A549 (cell line): ENCODE measurements around the gene PDE4D. TPM values are rescaled to one million over a fixed set of nuclear protein-coding genes. Genes with fewer than 3 reads are reported as not detected.

Experiments
- ATAC-seq, 2 experiments: fragments of 200-7000 bp in 1 of 2; fragments of >200 bp in 1 of 2; cut with Nextera tagmentation in 1 of 2; cut with Tn5 transposase in 1 of 2; 3 replicates each; pipeline versions ENCODE4 v1.8.0 to v1.9.1; 2018 to 2020; ENCODE audit warnings: mild to moderate bottlenecking in 1 of 2, moderate library complexity in 1 of 2
- CTCF ChIA-PET: fragments of 300-600 bp; sonication (Branson Sonifier 250); formaldehyde crosslinking; extraction: SDS; loops from one replicate; lab custom pipeline; 2021; ENCODE audit warnings: antibody characterized with exemption, inconsistent platforms; lab: Yijun Ruan, JAX
- POLR2A ChIA-PET: fragments of 350-600 bp; formaldehyde crosslinking; extraction: SDS; loops from one replicate; lab custom pipeline; 2021; ENCODE audit warnings: antibody characterized with exemption, inconsistent platforms; lab: Yijun Ruan, JAX
- DNase-seq, 2 experiments: peaks; one replicate each; pipeline versions ENCODE4 v3.0.0 to v3.0.0-alpha.2; 2011 to 2016; ENCODE audit warnings: low read depth in 1 of 2, low spot score in 1 of 2
- FAIRE-seq: peaks from 2 replicates; lab custom pipeline; 2011; peaks lifted over from hg19 to GRCh38; lab: Jason Lieb, UNC
- H3K27ac ChIP-seq, 2 experiments: fragments of >200 bp; sonication (Bioruptor Twin); formaldehyde crosslinking; 3 replicates each; pipeline ENCODE4 v1.5.1; 2016 to 2017
- H3K4me1 ChIP-seq: fragments of >200 bp; sonication (Bioruptor Twin); formaldehyde crosslinking; 3 replicates; pipeline ENCODE4 v1.6.1; 2016
- H3K4me2 ChIP-seq: fragments of >200 bp; sonication (Bioruptor Twin); formaldehyde crosslinking; 3 replicates; pipeline ENCODE4 v1.6.1; 2016
- H3K4me3 ChIP-seq: fragments of >200 bp; sonication (Bioruptor Twin); formaldehyde crosslinking; 3 replicates; pipeline ENCODE4 v1.5.1; 2016
- H3K9me3 ChIP-seq: fragments of >200 bp; sonication (Bioruptor Twin); formaldehyde crosslinking; 3 replicates; pipeline ENCODE4 v1.6.1; 2016
- CBX2 ChIP-seq: fragments of 200-600 bp; sonication (generic); IDR thresholded peaks from 2 replicates; pipeline ENCODE4 v1.6.1; 2016; ENCODE audit warnings: low read depth, mild to moderate bottlenecking, borderline replicate concordance
- CBX8 ChIP-seq: fragments of 200-600 bp; sonication (generic); IDR thresholded peaks from 2 replicates; pipeline ENCODE4 v1.6.1; 2016
- EHMT2 ChIP-seq: fragments of 200-600 bp; sonication (generic); IDR thresholded peaks from 2 replicates; pipeline ENCODE4 v1.6.1; 2016; ENCODE audit warnings: antibody characterized with exemption, low read depth, mild to moderate bottlenecking, moderate library complexity
- HOXA7 ChIP-seq: fragments of 250-450 bp; sonication (Bioruptor Pico); IDR thresholded peaks from 2 replicates; pipeline ENCODE4 v1.5.0; 2020; ENCODE audit warnings: mild to moderate bottlenecking, moderate library complexity
- HOXB5 ChIP-seq: fragments of 250-450 bp; sonication (Bioruptor Pico); IDR thresholded peaks from 2 replicates; pipeline ENCODE4 v1.5.0; 2020; ENCODE audit warnings: mild to moderate bottlenecking, moderate library complexity
- JUNB ChIP-seq: fragments of >200 bp; sonication (Bioruptor Twin); formaldehyde crosslinking; IDR thresholded peaks from 2 replicates; pipeline ENCODE4 v1.6.1; 2016
- MAFK ChIP-seq: fragments of 450-650 bp; IDR thresholded peaks from 2 replicates; pipeline ENCODE4 v1.6.1; 2014; ENCODE audit not compliant: partially characterized antibody
- NFE2L2 ChIP-seq: fragments of 150-350 bp; conservative IDR thresholded peaks from 2 replicates; pipeline ENCODE4 v1.6.1; 2014; ENCODE audit warnings: low read length
- NPAS2 ChIP-seq: fragments of 250-450 bp; sonication (Bioruptor Pico); IDR thresholded peaks from 2 replicates; pipeline ENCODE4 v1.8.0; 2022; ENCODE audit warnings: mild to moderate bottlenecking, moderate library complexity, borderline replicate concordance
- PHF8 ChIP-seq: fragments of 200-600 bp; sonication (generic); IDR thresholded peaks from 2 replicates; pipeline ENCODE4 v1.6.1; 2016; ENCODE audit warnings: low read depth, mild to moderate bottlenecking, antibody characterized with exemption, moderate library complexity, borderline replicate concordance
- ZC3H11A ChIP-seq: fragments of 450-650 bp; IDR thresholded peaks from 2 replicates; pipeline ENCODE4 v1.6.1; 2014; ENCODE audit warnings: antibody characterized with exemption, mild to moderate bottlenecking
- ZFP36 ChIP-seq: fragments of 450-650 bp; IDR thresholded peaks from 2 replicates; pipeline ENCODE4 v1.6.1; 2014; ENCODE audit warnings: borderline replicate concordance; ENCODE audit not compliant: partially characterized antibody
- WGBS: methylation state at CpG from one replicate; pipeline ENCODE4 v1.1.6; 2017; ENCODE audit errors: missing lambda C conversion rate; 5-methylcytosine and 5-hydroxymethylcytosine counted together
- polyA plus RNA-seq, 4 experiments: library from polyadenylated mRNA; depleted of rRNA in 3 of 4; stranded (reverse); fragments of >200 nt; fragmentation: RNase III in 1 of 4; extraction: RNeasy Plus Mini Kit Qiagen cat#74134 plus additional on column Dnase treatment in 1 of 4; gene quantifications; 2 replicates in 3 of 4; 3 replicates in 1 of 4; pipeline ENCODE4 v1.2.3, GENCODE V29; 2011 to 2017
- TF ChIP-seq, protein P1 (sequence below): fragments of >200 bp; sonication (Bioruptor Twin); formaldehyde crosslinking; IDR thresholded peaks from 3 replicates; pipeline ENCODE4 v1.5.1; 2016
- TF ChIP-seq, protein P2 (sequence below): fragments of 250-450 bp; sonication (Bioruptor Pico); IDR thresholded peaks from 2 replicates; pipeline ENCODE4 v1.5.0; 2021; ENCODE audit warnings: mild to moderate bottlenecking, moderate library complexity, borderline replicate concordance

The PDE4D gene
- polyA plus RNA-seq, 2 of the 4 experiments (the other 2 are of a cell fraction) = 74.0 to 213 TPM

DNA sequence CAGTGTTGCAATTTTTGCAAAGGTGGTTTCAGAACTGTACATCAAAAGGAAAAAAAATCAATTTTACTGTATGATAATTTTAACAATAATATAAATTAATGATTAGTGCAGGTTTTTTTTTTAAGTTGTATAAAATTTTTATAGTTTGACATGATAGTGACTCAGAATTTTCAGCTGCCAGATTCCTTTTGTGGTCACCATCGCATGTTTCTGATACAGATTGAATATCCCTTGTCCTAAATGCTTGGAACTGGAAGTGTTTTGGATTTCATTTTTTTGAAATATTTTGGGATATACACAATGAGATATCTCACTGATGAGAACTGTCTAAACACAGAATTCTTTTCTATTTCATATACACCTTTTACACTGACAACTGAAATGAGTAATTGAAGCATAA, 949.3 kb downstream of the PDE4D start:
- no peak overlapping the region for H3K4me2 ChIP-seq
- H3K27ac ChIP-seq = no peak overlapping the region
- no peak for TF ChIP-seq HOXB5 (CRISPR knock-in tag)
- TF ChIP-seq, protein P1, sequence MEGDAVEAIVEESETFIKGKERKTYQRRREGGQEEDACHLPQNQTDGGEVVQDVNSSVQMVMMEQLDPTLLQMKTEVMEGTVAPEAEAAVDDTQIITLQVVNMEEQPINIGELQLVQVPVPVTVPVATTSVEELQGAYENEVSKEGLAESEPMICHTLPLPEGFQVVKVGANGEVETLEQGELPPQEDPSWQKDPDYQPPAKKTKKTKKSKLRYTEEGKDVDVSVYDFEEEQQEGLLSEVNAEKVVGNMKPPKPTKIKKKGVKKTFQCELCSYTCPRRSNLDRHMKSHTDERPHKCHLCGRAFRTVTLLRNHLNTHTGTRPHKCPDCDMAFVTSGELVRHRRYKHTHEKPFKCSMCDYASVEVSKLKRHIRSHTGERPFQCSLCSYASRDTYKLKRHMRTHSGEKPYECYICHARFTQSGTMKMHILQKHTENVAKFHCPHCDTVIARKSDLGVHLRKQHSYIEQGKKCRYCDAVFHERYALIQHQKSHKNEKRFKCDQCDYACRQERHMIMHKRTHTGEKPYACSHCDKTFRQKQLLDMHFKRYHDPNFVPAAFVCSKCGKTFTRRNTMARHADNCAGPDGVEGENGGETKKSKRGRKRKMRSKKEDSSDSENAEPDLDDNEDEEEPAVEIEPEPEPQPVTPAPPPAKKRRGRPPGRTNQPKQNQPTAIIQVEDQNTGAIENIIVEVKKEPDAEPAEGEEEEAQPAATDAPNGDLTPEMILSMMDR = no peak
- no peak for TF ChIP-seq CBX2
- TF ChIP-seq ZC3H11A = no peak
- TF ChIP-seq HOXA7 (CRISPR knock-in tag) = no peak
- no peak for TF ChIP-seq EHMT2
- TF ChIP-seq JUNB = no peak
- TF ChIP-seq NPAS2 (CRISPR knock-in tag) = no peak
- TF ChIP-seq, protein P2, sequence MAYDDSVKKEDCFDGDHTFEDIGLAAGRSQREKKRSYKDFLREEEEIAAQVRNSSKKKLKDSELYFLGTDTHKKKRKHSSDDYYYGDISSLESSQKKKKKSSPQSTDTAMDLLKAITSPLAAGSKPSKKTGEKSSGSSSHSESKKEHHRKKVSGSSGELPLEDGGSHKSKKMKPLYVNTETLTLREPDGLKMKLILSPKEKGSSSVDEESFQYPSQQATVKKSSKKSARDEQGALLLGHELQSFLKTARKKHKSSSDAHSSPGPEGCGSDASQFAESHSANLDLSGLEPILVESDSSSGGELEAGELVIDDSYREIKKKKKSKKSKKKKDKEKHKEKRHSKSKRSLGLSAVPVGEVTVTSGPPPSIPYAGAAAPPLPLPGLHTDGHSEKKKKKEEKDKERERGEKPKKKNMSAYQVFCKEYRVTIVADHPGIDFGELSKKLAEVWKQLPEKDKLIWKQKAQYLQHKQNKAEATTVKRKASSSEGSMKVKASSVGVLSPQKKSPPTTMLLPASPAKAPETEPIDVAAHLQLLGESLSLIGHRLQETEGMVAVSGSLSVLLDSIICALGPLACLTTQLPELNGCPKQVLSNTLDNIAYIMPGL (CRISPR knock-in tag) = no peak
- FAIRE-seq (no peak), ATAC-seq (no peak), DNase-seq (no peak)
- ChIA-PET CTCF (interaction anchor here (0.8 to 1.4 kb wide), 4 partner anchors 52 to 72 kb away, joined by 3 to 5 read pairs (median 4); no protein-coding TSS in a partner anchor), POLR2A (no interaction called here)
- peaks cover 18% of the 10 kb centered on the region; the same call in 2 of the 3 replicates for H3K9me3 ChIP-seq
- peaks cover 7% of the 10 kb centered on the region; the same call in 2 of the 3 replicates for H3K4me1 ChIP-seq
- no peak overlapping the region for H3K4me3 ChIP-seq
- 87% methylated on average over 1 of the region's 1 CpG for WGBS

DNA sequence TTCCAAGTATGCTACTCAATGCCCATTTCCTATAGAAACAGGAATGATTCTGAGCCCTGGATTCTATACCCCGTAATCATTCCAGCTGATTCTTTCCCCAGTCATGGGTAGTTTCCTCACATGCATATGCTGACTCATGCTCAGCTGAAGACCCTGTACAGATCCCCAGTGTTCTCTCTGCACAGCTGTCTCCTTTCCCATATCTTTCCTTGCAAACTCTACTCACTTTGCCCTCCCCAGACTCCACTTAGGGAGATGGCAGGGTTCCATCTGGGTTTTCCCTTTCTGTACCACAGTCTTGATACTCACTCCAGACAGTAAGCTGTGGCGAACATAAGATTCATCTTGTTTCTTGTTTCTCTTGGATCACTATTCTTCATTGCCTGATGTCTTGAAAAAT, 953.1 kb downstream of the PDE4D start:
- FAIRE-seq (no peak), ATAC-seq (peak in 1 of 2 experiments; percentile 20; a peak in 3 of 6 replicates), DNase-seq (no peak)
- Histone ChIP-seq H3K4me3 (no peak overlapping the region), H3K4me1 (peaks cover 7% of the 10 kb centered on the region; the same call in 2 of the 3 replicates), H3K4me2 (no peak overlapping the region), H3K9me3 (peaks cover 18% of the 10 kb centered on the region; the same call in 2 of the 3 replicates), H3K27ac (peak overlapping the region; percentile 23 to 68; a peak in 4 of 6 replicates)
- 86% methylated on average over 2 of the region's 2 CpGs for WGBS
- ChIA-PET POLR2A (no interaction called here), CTCF (interaction anchor here (0.7 to 2.4 kb wide), 3 partner anchors 26 to 54 kb away, joined by 3 to 12 read pairs (median 3); no protein-coding TSS in a partner anchor)
- peak; percentile 54 for TF ChIP-seq MAFK
- 0 out of 2 replicates have a peak, but pooled peaks have one; percentile 25 for TF ChIP-seq NFE2L2
- TF ChIP-seq CBX8 = no peak

DNA sequence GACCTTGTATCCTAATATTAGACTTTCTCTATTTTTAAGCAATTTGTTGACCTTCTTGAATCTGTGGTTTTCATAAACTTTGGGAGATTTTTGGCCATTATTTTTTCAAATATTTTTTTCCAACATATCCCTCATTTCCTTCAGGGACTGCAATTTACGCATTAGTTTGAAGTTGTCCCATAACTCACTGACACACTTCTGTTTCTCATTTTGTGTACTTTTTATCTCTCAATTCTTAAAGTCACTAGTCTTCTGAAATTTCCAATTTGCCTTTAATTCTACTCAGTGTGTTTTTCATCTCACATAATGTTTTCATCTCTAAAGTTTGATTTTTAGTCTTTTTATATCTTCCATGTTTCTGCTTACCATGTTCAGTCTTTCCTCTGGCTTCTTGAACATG, 953.9 kb downstream of the PDE4D start:
- Histone ChIP-seq H3K4me1 (peaks cover 9% of the 10 kb centered on the region), H3K9me3 (peaks cover 18% of the 10 kb centered on the region; the same call in 2 of the 3 replicates), H3K27ac (no peak overlapping the region), H3K4me3 (no peak overlapping the region), H3K4me2 (no peak overlapping the region)
- ATAC-seq = no peak
- FAIRE-seq = peak; percentile 7
- TF ChIP-seq HOXB5 (CRISPR knock-in tag) = no peak
- no peak for TF ChIP-seq ZFP36
- no peak for TF ChIP-seq PHF8
- ChIA-PET CTCF (no interaction called here), POLR2A (no interaction called here)
- no peak for DNase-seq
- 100% methylated on average over 1 of the region's 1 CpG for WGBS
